Trophoblast cell (in vitro differentiated cells and primary cell): ENCODE data around the gene CD4.
A peak's percentile ranks its signal among the peaks of the same experiment; 100 is the strongest.

Experiments
- DNase-seq, 2 donors: peaks; one replicate each; pipeline ENCODE4 v3.0.0-alpha.2; 2016
- H2AFZ ChIP-seq: 2 replicates; pipeline ENCODE4 v1.6.1; 2013; ENCODE audit warnings: low read length, moderate library complexity, mild to moderate bottlenecking; ENCODE audit not compliant: insufficient read depth, poor library complexity
- H2AK5ac ChIP-seq: 2 replicates; pipeline ENCODE4 v1.6.1; 2013; ENCODE audit warnings: mild to moderate bottlenecking, low read length
- H2BK120ac ChIP-seq: 2 replicates; pipeline ENCODE4 v1.6.1; 2013; ENCODE audit warnings: low read length, mild to moderate bottlenecking, moderate library complexity; ENCODE audit not compliant: insufficient read depth, poor library complexity
- H2BK12ac ChIP-seq: 2 replicates; pipeline ENCODE4 v1.6.1; 2013; ENCODE audit warnings: mild to moderate bottlenecking, low read length, moderate library complexity
- H2BK5ac ChIP-seq: 2 replicates; pipeline ENCODE4 v1.6.1; 2013; ENCODE audit warnings: low read length, low read depth, moderate library complexity, mild to moderate bottlenecking; ENCODE audit not compliant: poor library complexity
- H3K14ac ChIP-seq: 2 replicates; pipeline ENCODE4 v1.6.1; 2013; ENCODE audit warnings: mild to moderate bottlenecking, low read length
- H3K18ac ChIP-seq: 2 replicates; pipeline ENCODE4 v1.6.1; 2013; ENCODE audit warnings: mild to moderate bottlenecking, low read length
- H3K23ac ChIP-seq: 2 replicates; pipeline ENCODE4 v1.6.1; 2013; ENCODE audit warnings: low read length
- H3K27ac ChIP-seq: 2 replicates; pipeline ENCODE4 v1.5.1; 2013; ENCODE audit warnings: low read depth, mild to moderate bottlenecking, inconsistent platforms, low read length, moderate library complexity
- H3K27me3 ChIP-seq: 2 replicates; pipeline ENCODE4 v1.6.1; 2013; ENCODE audit warnings: inconsistent platforms, mild to moderate bottlenecking, low read length, moderate library complexity; ENCODE audit not compliant: insufficient read depth
- H3K36me3 ChIP-seq, 2 experiments: 1 replicate in 1 of 2; 2 replicates in 1 of 2; pipeline ENCODE4 v1.6.1; 2013; ENCODE audit warnings: low read length in 2 of 2, mild to moderate bottlenecking in 2 of 2, moderate library complexity in 1 of 2; ENCODE audit not compliant: insufficient read depth in 2 of 2, control insufficient read depth in 1 of 2
- H3K4ac ChIP-seq: 2 replicates; pipeline ENCODE4 v1.6.1; 2013; ENCODE audit warnings: low read depth, mild to moderate bottlenecking, low read length, moderate library complexity
- H3K4me1 ChIP-seq, 2 experiments: 1 replicate in 1 of 2; 2 replicates in 1 of 2; pipeline ENCODE4 v1.6.1; 2013; ENCODE audit warnings: low read length in 2 of 2, mild to moderate bottlenecking in 2 of 2, moderate library complexity in 1 of 2; ENCODE audit not compliant: insufficient read depth in 2 of 2, control insufficient read depth in 1 of 2
- H3K4me2 ChIP-seq: 2 replicates; pipeline ENCODE4 v1.6.1; 2013; ENCODE audit warnings: inconsistent platforms, mild to moderate bottlenecking, low read length, moderate library complexity
- H3K4me3 ChIP-seq: 2 replicates; pipeline ENCODE4 v1.5.1; 2013; ENCODE audit warnings: mild to moderate bottlenecking, low read depth, low read length, inconsistent platforms
- H3K79me1 ChIP-seq: one replicate; pipeline ENCODE4 v1.6.1; 2013; ENCODE audit warnings: low read length
- H3K79me2 ChIP-seq: 2 replicates; pipeline ENCODE4 v1.6.1; 2013; ENCODE audit warnings: low read length, mild to moderate bottlenecking; ENCODE audit not compliant: control insufficient read depth, insufficient read depth, poor library complexity
- H3K9ac ChIP-seq: 2 replicates; pipeline ENCODE4 v1.6.1; 2013; ENCODE audit warnings: mild to moderate bottlenecking, low read length
- H3K9me3 ChIP-seq: 2 replicates; pipeline ENCODE4 v1.6.1; 2013; ENCODE audit warnings: low read depth, mild to moderate bottlenecking, control low read depth, inconsistent platforms, low read length; ENCODE audit not compliant: insufficient read depth
- H4K12ac ChIP-seq: 2 replicates; pipeline ENCODE4 v1.6.1; 2013; ENCODE audit warnings: low read depth, mild to moderate bottlenecking, low read length, moderate library complexity
- H4K8ac ChIP-seq: 2 replicates; pipeline ENCODE4 v1.6.1; 2013; ENCODE audit warnings: low read depth, mild to moderate bottlenecking, low read length, moderate library complexity
- H4K91ac ChIP-seq: one replicate; pipeline ENCODE4 v1.6.1; 2013; ENCODE audit warnings: low read depth, mild to moderate bottlenecking, low read length, moderate library complexity
- WGBS: extraction: QIAGEN DNeasy Blood & Tissue Kit; methylation state at CpG from one replicate; pipeline ENCODE4 v1.1.7; 2013; ENCODE audit warnings: missing lambda C conversion rate; ENCODE audit not compliant: insufficient read length, insufficient coverage; ENCODE audit errors: extremely low coverage; 5-methylcytosine and 5-hydroxymethylcytosine counted together

CD4 gene

GRCh38 chr12:6807170-6807569 is 17.8 kb downstream of the CD4 start:
- Histone ChIP-seq H4K12ac (no peak overlapping the region), H3K9ac (no peak overlapping the region), H2BK12ac (no peak overlapping the region), H3K9me3 (no peaks in the 10 kb centered on the region), H3K4me2 (no peak overlapping the region), H3K79me1 (no peaks in the 10 kb centered on the region), H3K18ac (no peak overlapping the region), H3K14ac (no peak overlapping the region), H3K4ac (no peak overlapping the region), H2BK5ac (no peak overlapping the region), H4K8ac (no peak overlapping the region), H4K91ac (no peak overlapping the region), H3K4me1 (no peaks in the 10 kb centered on the region), H3K23ac (no peak overlapping the region), H2AFZ (no peak overlapping the region), H2AK5ac (no peak overlapping the region), H3K27me3 (no peaks in the 10 kb centered on the region), H3K79me2 (no peaks in the 10 kb centered on the region), H3K4me3 (no peak overlapping the region), H3K27ac (no peak overlapping the region), H2BK120ac (no peak overlapping the region), H3K36me3 (no peaks in the 10 kb centered on the region)
- no CpG with 5 or more reads among the region's 1 CpG for WGBS
- no peak for DNase-seq

- WGBS, result no CpG with 5 or more reads among the region's 10 CpGs
- H3K9ac ChIP-seq, result no peak overlapping the region
- H3K36me3 ChIP-seq, result no peaks in the 10 kb centered on the region
Observed at GRCh38 chr12:6809056-6809455, 19.7 kb downstream of the CD4 start.

GRCh38 chr12:6810758-6811157 is 21.4 kb downstream of the CD4 start:
- Histone ChIP-seq H3K27ac (no peak overlapping the region), H3K14ac (no peak overlapping the region), H3K9ac (no peak overlapping the region), H3K9me3 (no peaks in the 10 kb centered on the region), H3K79me2 (no peaks in the 10 kb centered on the region), H2BK5ac (no peak overlapping the region), H4K8ac (no peak overlapping the region), H2BK120ac (no peak overlapping the region), H3K4me2 (no peak overlapping the region), H3K27me3 (no peaks in the 10 kb centered on the region), H4K91ac (no peak overlapping the region), H3K18ac (no peak overlapping the region), H2AK5ac (peak overlapping the region; percentile 35), H2AFZ (no peak overlapping the region), H3K23ac (no peak overlapping the region), H3K79me1 (no peaks in the 10 kb centered on the region), H3K4me3 (no peak overlapping the region), H4K12ac (no peak overlapping the region), H3K36me3 (no peaks in the 10 kb centered on the region), H2BK12ac (no peak overlapping the region), H3K4me1 (no peaks in the 10 kb centered on the region), H3K4ac (no peak overlapping the region)
- WGBS, result no CpG with 5 or more reads among the region's 1 CpG
- DNase-seq, result no peak

More at GRCh38 chr12:6809056-6809455, 19.7 kb downstream of the CD4 start:
- Histone ChIP-seq H2AFZ (no peak overlapping the region), H3K4me3 (no peak overlapping the region), H3K18ac (no peak overlapping the region), H3K27me3 (no peaks in the 10 kb centered on the region), H3K9me3 (no peaks in the 10 kb centered on the region), H3K79me1 (no peaks in the 10 kb centered on the region), H3K4me1 (no peaks in the 10 kb centered on the region), H2BK12ac (no peak overlapping the region), H2BK120ac (no peak overlapping the region), H4K12ac (no peak overlapping the region), H2AK5ac (no peak overlapping the region), H3K14ac (no peak overlapping the region), H3K4ac (no peak overlapping the region), H3K4me2 (no peak overlapping the region), H4K91ac (no peak overlapping the region), H2BK5ac (no peak overlapping the region), H4K8ac (no peak overlapping the region), H3K79me2 (no peaks in the 10 kb centered on the region), H3K23ac (no peak overlapping the region), H3K27ac (no peak overlapping the region)
- no peak for DNase-seq

GRCh38 chr12:6813363-6813762 is 24.0 kb downstream of the CD4 start:
- H3K14ac ChIP-seq, result no peak overlapping the region
- no CpG with 5 or more reads among the region's 4 CpGs for WGBS
- no peaks in the 10 kb centered on the region for H3K27me3 ChIP-seq
- no peak overlapping the region for H4K12ac ChIP-seq
- peaks cover 5% of the 10 kb centered on the region for H3K9me3 ChIP-seq
- no peak overlapping the region for H3K18ac ChIP-seq
- H3K4me2 ChIP-seq, result no peak overlapping the region
- no peak overlapping the region for H2BK12ac ChIP-seq
- H3K36me3 ChIP-seq, result no peaks in the 10 kb centered on the region
- H2BK5ac ChIP-seq, result no peak overlapping the region
- no peaks in the 10 kb centered on the region for H3K4me1 ChIP-seq
- no peak overlapping the region for H3K4ac ChIP-seq
- no peak overlapping the region for H3K4me3 ChIP-seq
- no peak overlapping the region for H3K9ac ChIP-seq
- no peak overlapping the region for H2AFZ ChIP-seq
- DNase-seq, result peak in 1 of 2 donors; percentile 22
- no peak overlapping the region for H2AK5ac ChIP-seq
- no peaks in the 10 kb centered on the region for H3K79me2 ChIP-seq
- no peak overlapping the region for H4K8ac ChIP-seq
- H3K79me1 ChIP-seq, result no peaks in the 10 kb centered on the region
- H3K27ac ChIP-seq, result no peak overlapping the region
- no peak overlapping the region for H3K23ac ChIP-seq
- no peak overlapping the region for H2BK120ac ChIP-seq
- H4K91ac ChIP-seq, result no peak overlapping the region
